Peyer's patch (tissue), 4 donors: ENCODE measurements around the gene KIF1A.

Experiments used
- POLR2A ChIP-seq, 2 donors: fragments of 450-650 bp; IDR thresholded peaks; one replicate each; pipeline ENCODE4 v1.5.1; 2017; ENCODE audit warnings: antibody characterized with exemption in 2 of 2, mild to moderate bottlenecking in 2 of 2, moderate library complexity in 2 of 2
- TF ChIP-seq, protein P1 (sequence below), 6 experiments: fragments of 450-650 bp in 4 of 6; fragments of 200-600 bp in 2 of 6; sonication (generic) in 1 of 6; IDR thresholded peaks; one replicate each; pipeline ENCODE4 v1.5.1; 2017 to 2019; ENCODE audit warnings: antibody characterized with exemption in 6 of 6, mild to moderate bottlenecking in 3 of 6, moderate library complexity in 1 of 6

DNA sequence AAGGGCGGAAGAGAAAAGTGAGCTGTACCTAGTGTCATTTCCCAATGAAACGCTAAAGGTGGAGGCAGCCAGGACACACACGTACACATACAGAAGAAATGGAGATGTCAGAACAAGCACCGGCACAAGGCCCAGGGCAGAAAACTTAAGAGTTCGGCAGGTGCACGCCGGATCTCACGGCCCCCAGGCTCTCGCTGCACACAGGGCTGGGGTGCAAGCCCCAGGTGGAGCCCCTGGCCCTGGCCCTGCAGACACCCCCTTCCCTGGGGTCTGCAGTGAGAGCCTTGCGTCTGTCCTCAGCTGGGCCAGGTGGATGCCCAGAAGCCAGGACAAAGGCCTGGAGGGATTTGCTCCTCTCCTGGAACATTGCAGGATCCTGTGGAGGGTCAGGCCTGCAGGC is 91.7 kb downstream of the KIF1A start:
- TF ChIP-seq, protein P1, sequence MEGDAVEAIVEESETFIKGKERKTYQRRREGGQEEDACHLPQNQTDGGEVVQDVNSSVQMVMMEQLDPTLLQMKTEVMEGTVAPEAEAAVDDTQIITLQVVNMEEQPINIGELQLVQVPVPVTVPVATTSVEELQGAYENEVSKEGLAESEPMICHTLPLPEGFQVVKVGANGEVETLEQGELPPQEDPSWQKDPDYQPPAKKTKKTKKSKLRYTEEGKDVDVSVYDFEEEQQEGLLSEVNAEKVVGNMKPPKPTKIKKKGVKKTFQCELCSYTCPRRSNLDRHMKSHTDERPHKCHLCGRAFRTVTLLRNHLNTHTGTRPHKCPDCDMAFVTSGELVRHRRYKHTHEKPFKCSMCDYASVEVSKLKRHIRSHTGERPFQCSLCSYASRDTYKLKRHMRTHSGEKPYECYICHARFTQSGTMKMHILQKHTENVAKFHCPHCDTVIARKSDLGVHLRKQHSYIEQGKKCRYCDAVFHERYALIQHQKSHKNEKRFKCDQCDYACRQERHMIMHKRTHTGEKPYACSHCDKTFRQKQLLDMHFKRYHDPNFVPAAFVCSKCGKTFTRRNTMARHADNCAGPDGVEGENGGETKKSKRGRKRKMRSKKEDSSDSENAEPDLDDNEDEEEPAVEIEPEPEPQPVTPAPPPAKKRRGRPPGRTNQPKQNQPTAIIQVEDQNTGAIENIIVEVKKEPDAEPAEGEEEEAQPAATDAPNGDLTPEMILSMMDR (IDR thresholded peaks at IDR 0.05): no peak
- TF ChIP-seq POLR2A (IDR thresholded peaks at IDR 0.05): no peak
